Smooth muscle cell (in vitro differentiated cells): Measurements from ENCODE around the gene TNKS2. TPM values are rescaled to one million over a fixed set of nuclear protein-coding genes. Genes with fewer than 3 reads are reported as not detected.
A peak's percentile ranks its signal among the peaks of the same experiment; 100 is the strongest.

Experiments used
- DNase-seq: peaks from one replicate; lab custom pipeline; 2025; ENCODE audit not compliant: unreplicated experiment; lab: John Stamatoyannopoulos, UW
- H2AFZ ChIP-seq: fragments of 200-600 bp; sonication (generic); 2 replicates; pipeline ENCODE4 v1.6.0; 2016; ENCODE audit warnings: antibody characterized with exemption, low read depth, mild to moderate bottlenecking
- H3F3A ChIP-seq: fragments of 200-600 bp; sonication (generic); 2 replicates; pipeline ENCODE4 v1.6.0; 2017; ENCODE audit warnings: antibody characterized with exemption, low read depth
- H3K27ac ChIP-seq: fragments of 200-600 bp; sonication (generic); 2 replicates; pipeline ENCODE4 v1.5.1; 2016; ENCODE audit warnings: low read depth, mild to moderate bottlenecking
- H3K27me3 ChIP-seq: fragments of 200-600 bp; sonication (generic); 2 replicates; pipeline ENCODE4 v1.6.1; 2016; ENCODE audit warnings: low read depth, mild to moderate bottlenecking
- H3K36me3 ChIP-seq: fragments of 200-600 bp; sonication (generic); 2 replicates; pipeline ENCODE4 v1.5.1; 2016; ENCODE audit warnings: low read depth
- H3K4me1 ChIP-seq: fragments of 200-600 bp; sonication (generic); 2 replicates; pipeline ENCODE4 v1.5.1; 2016; ENCODE audit warnings: low read depth
- H3K4me2 ChIP-seq: fragments of 200-600 bp; sonication (generic); 2 replicates; pipeline ENCODE4 v1.6.0; 2016; ENCODE audit warnings: mild to moderate bottlenecking
- H3K4me3 ChIP-seq: fragments of 200-600 bp; sonication (generic); 2 replicates; pipeline ENCODE4 v1.5.1; 2016; ENCODE audit warnings: mild to moderate bottlenecking
- H3K79me2 ChIP-seq: fragments of 200-600 bp; sonication (generic); 2 replicates; pipeline ENCODE4 v1.6.0; 2016; ENCODE audit warnings: low read depth, mild to moderate bottlenecking
- H3K9ac ChIP-seq: fragments of 200-600 bp; sonication (generic); 2 replicates; pipeline ENCODE4 v1.6.0; 2016; ENCODE audit warnings: low read depth
- H3K9me3 ChIP-seq: fragments of 200-600 bp; sonication (generic); replicated peaks from 2 replicates; pipeline ENCODE4 v1.5.1; 2016; ENCODE audit warnings: low read depth
- H4K20me1 ChIP-seq: fragments of 200-600 bp; sonication (generic); 2 replicates; pipeline ENCODE4 v1.6.0; 2016; ENCODE audit warnings: low read depth
- CTCF ChIP-seq: fragments of 200-600 bp; sonication (generic); IDR thresholded peaks from 2 replicates; pipeline ENCODE4 v1.5.1; 2017; ENCODE audit warnings: borderline replicate concordance, mild to moderate bottlenecking, antibody characterized with exemption; ENCODE audit not compliant: insufficient read depth, poor library complexity, severe bottlenecking
- WGBS: methylation state at CpG from one replicate; pipeline ENCODE4 v1.1.7; 2016; ENCODE audit warnings: low lambda C conversion rate; 5-methylcytosine and 5-hydroxymethylcytosine counted together
- polyA plus RNA-seq: library from polyadenylated mRNA; unstranded; fragments of >200 nt; fragmentation: Nextera tagmentation; extraction: Ambion mirVana; gene quantifications from 2 replicates; pipeline ENCODE4 v1.2.1, GENCODE V29; 2016
- total RNA-seq: library from RNA; depleted of rRNA; stranded (reverse); fragments of >200 nt; gene quantifications from 2 replicates; pipeline ENCODE4 v1.2.3, GENCODE V29; 2014

Gene TNKS2
- total and polyA plus RNA-seq, 2 experiments from 2014 or later = 12.1 to 45.6 TPM

- no peak for DNase-seq
- H3K9ac ChIP-seq = no peak overlapping the region
- peaks cover 31% of the 10 kb centered on the region for H3F3A ChIP-seq
- no peaks in the 10 kb centered on the region for H3K79me2 ChIP-seq
- H3K9me3 ChIP-seq = no peaks in the 10 kb centered on the region
- 83% methylated on average over 1 of the region's 1 CpG for WGBS
- H3K36me3 ChIP-seq = no peaks in the 10 kb centered on the region
- H3K4me1 ChIP-seq = peaks cover 55% of the 10 kb centered on the region
- no peaks in the 10 kb centered on the region for H3K27me3 ChIP-seq
- peak overlapping the region; percentile 78 for H3K27ac ChIP-seq
- H3K4me3 ChIP-seq = no peak overlapping the region
- no peak for TF ChIP-seq CTCF
- no peaks in the 10 kb centered on the region for H4K20me1 ChIP-seq
- peak overlapping the region; percentile 73 for H3K4me2 ChIP-seq
- H2AFZ ChIP-seq = peak overlapping the region; percentile 15
Observed at GRCh38 chr10:91884536-91884935, 86.3 kb downstream of the TNKS2 start.

GRCh38 chr10:91885362-91886079, 87.3 kb downstream of the TNKS2 start:
- Histone ChIP-seq H2AFZ (no peak overlapping the region), H3K4me3 (no peak overlapping the region), H4K20me1 (no peaks in the 10 kb centered on the region), H3K27me3 (no peaks in the 10 kb centered on the region), H3K27ac (no peak overlapping the region), H3K36me3 (no peaks in the 10 kb centered on the region), H3K79me2 (no peaks in the 10 kb centered on the region), H3K9ac (no peak overlapping the region), H3F3A (peaks cover 25% of the 10 kb centered on the region), H3K9me3 (no peaks in the 10 kb centered on the region), H3K4me2 (no peak overlapping the region), H3K4me1 (peaks cover 47% of the 10 kb centered on the region)
- no peak for TF ChIP-seq CTCF
- WGBS = 92% methylated on average over 9 of the region's 9 CpGs
- DNase-seq = no peak

GRCh38 chr10:91886954-91887271, 88.7 kb downstream of the TNKS2 start:
- Histone ChIP-seq H3K79me2 (no peaks in the 10 kb centered on the region), H3K27ac (peak overlapping the region; percentile 11), H3K4me1 (peaks cover 43% of the 10 kb centered on the region), H2AFZ (peak overlapping the region; percentile 77), H3F3A (peaks cover 32% of the 10 kb centered on the region), H3K4me3 (peak overlapping the region; percentile 61), H3K9ac (peak overlapping the region; percentile 12), H3K4me2 (peak overlapping the region; percentile 99), H3K36me3 (no peaks in the 10 kb centered on the region), H4K20me1 (no peaks in the 10 kb centered on the region), H3K27me3 (no peaks in the 10 kb centered on the region), H3K9me3 (no peaks in the 10 kb centered on the region)
- no peak for DNase-seq
- no peak for TF ChIP-seq CTCF
- WGBS = 11% methylated on average over 6 of the region's 6 CpGs
